IMR-90 (cell line): ENCODE measurements around the gene GABRR3. TPM values are rescaled to one million over a fixed set of nuclear protein-coding genes. Genes with fewer than 3 reads are reported as not detected.

Source experiments
- ATAC-seq: fragments of 200-7000 bp; cut with Tn5 transposase; 2 replicates; pipeline ENCODE4 v1.9.1; 2020; ENCODE audit warnings: low read depth, mild to moderate bottlenecking, moderate library complexity
- BruUV-seq: library from RNA; stranded (reverse); fragments of 400-500 nt; replicated peaks from 2 replicates; lab custom pipeline; 2021; lab: Mats Ljungman, UMichigan
- CTCF ChIA-PET: fragments of 300-600 bp; formaldehyde crosslinking; extraction: SDS; loops from one replicate; lab custom pipeline; 2021; ENCODE audit warnings: antibody characterized with exemption; lab: Yijun Ruan, JAX
- POLR2A ChIA-PET: fragments of 300-600 bp; sonication (Branson Sonifier 250); formaldehyde crosslinking; loops from one replicate; lab custom pipeline; 2022; ENCODE audit warnings: antibody characterized with exemption; ENCODE audit not compliant: unreplicated experiment; lab: Charles Lee
- DNase-seq: peaks from one replicate; pipeline ENCODE4 v3.0.0; 2013
- H2AFZ ChIP-seq: replicated peaks from 2 replicates; pipeline ENCODE3; 2013; ENCODE audit warnings: low read length, mild to moderate bottlenecking; ENCODE audit not compliant: poor library complexity
- H2AK5ac ChIP-seq: 2 replicates; pipeline ENCODE4 v1.6.1; 2013; ENCODE audit warnings: low read depth, low read length, inconsistent platforms
- H2AK9ac ChIP-seq: replicated peaks from 2 replicates; pipeline ENCODE3; 2013; ENCODE audit warnings: mild to moderate bottlenecking, low read depth, low read length, moderate library complexity; ENCODE audit not compliant: poor library complexity
- H2BK120ac ChIP-seq: 2 replicates; pipeline ENCODE4 v1.6.1; 2013; ENCODE audit warnings: low read depth, low read length, inconsistent platforms
- H2BK15ac ChIP-seq: 3 replicates; pipeline ENCODE4 v1.6.1; 2013; ENCODE audit warnings: low read depth, low read length, inconsistent platforms
- H2BK20ac ChIP-seq: 2 replicates; pipeline ENCODE4 v1.6.1; 2013; ENCODE audit warnings: low read depth, mild to moderate bottlenecking, inconsistent platforms, low read length, moderate library complexity
- H2BK5ac ChIP-seq: 2 replicates; pipeline ENCODE4 v1.6.1; 2013; ENCODE audit warnings: mild to moderate bottlenecking, low read depth, low read length, inconsistent platforms; ENCODE audit not compliant: poor library complexity, severe bottlenecking
- H3K14ac ChIP-seq: replicated peaks from 2 replicates; pipeline ENCODE4 v1.6.1; 2013; ENCODE audit warnings: low read depth, low read length, inconsistent platforms
- H3K18ac ChIP-seq: 2 replicates; pipeline ENCODE4 v1.6.1; 2013; ENCODE audit warnings: low read depth, low read length, control low read depth
- H3K23ac ChIP-seq: 2 replicates; pipeline ENCODE4 v1.6.1; 2013; ENCODE audit warnings: low read depth, low read length, inconsistent platforms
- H3K27ac ChIP-seq: 2 replicates; pipeline ENCODE4 v1.5.1; 2013; ENCODE audit warnings: mild to moderate bottlenecking, control low read depth, low read length; ENCODE audit not compliant: insufficient read depth
- H3K27me3 ChIP-seq: 2 replicates; pipeline ENCODE4 v1.6.1; 2013; ENCODE audit warnings: low read length; ENCODE audit not compliant: control insufficient read depth, insufficient read depth
- H3K36me3 ChIP-seq: 2 replicates; pipeline ENCODE4 v1.6.1; 2013; ENCODE audit warnings: low read length, mixed read lengths; ENCODE audit not compliant: control insufficient read depth, insufficient read depth
- H3K4ac ChIP-seq: 2 replicates; pipeline ENCODE4 v1.6.1; 2013; ENCODE audit warnings: low read depth, low read length, inconsistent platforms
- H3K4me1 ChIP-seq: 2 replicates; pipeline ENCODE4 v1.6.1; 2013; ENCODE audit warnings: low read length, mixed read lengths; ENCODE audit not compliant: control insufficient read depth, insufficient read depth
- H3K4me2 ChIP-seq: 2 replicates; pipeline ENCODE4 v1.6.1; 2013; ENCODE audit warnings: low read depth, mild to moderate bottlenecking, control low read depth, low read length, moderate library complexity
- H3K4me3 ChIP-seq: 2 replicates; pipeline ENCODE4 v1.5.1; 2013; ENCODE audit warnings: low read depth, mild to moderate bottlenecking, control low read depth, low read length, moderate library complexity; ENCODE audit not compliant: insufficient read depth
- H3K56ac ChIP-seq: 2 replicates; pipeline ENCODE4 v1.6.1; 2013; ENCODE audit warnings: low read length, inconsistent platforms; ENCODE audit not compliant: insufficient read depth; ENCODE audit errors: extremely low read depth
- H3K79me1 ChIP-seq, 2 experiments: 2 replicates each; pipeline ENCODE4 v1.6.1; 2013; ENCODE audit warnings: low read length in 2 of 2, inconsistent platforms in 1 of 2, low read depth in 1 of 2
- H3K9ac ChIP-seq: 2 replicates; pipeline ENCODE4 v1.6.1; 2013; ENCODE audit warnings: low read depth, low read length, control low read depth
- H3K9me1 ChIP-seq: 2 replicates; pipeline ENCODE4 v1.6.1; 2013; ENCODE audit warnings: low read length, inconsistent platforms; ENCODE audit not compliant: insufficient read depth
- H3K9me3 ChIP-seq: 2 replicates; pipeline ENCODE4 v1.6.1; 2013; ENCODE audit warnings: low read length; ENCODE audit not compliant: control insufficient read depth, insufficient read depth
- H4K20me1 ChIP-seq: 2 replicates; pipeline ENCODE4 v1.6.1; 2013; ENCODE audit warnings: low read length, inconsistent platforms; ENCODE audit not compliant: insufficient read depth
- H4K5ac ChIP-seq: 2 replicates; pipeline ENCODE4 v1.6.1; 2013; ENCODE audit warnings: mild to moderate bottlenecking, low read depth, low read length, control low read depth
- H4K8ac ChIP-seq, 2 experiments: 2 replicates each; pipeline ENCODE4 v1.6.1; 2013; ENCODE audit warnings: low read depth in 2 of 2, low read length in 2 of 2, control low read depth in 1 of 2, inconsistent platforms in 1 of 2
- H4K91ac ChIP-seq: 2 replicates; pipeline ENCODE4 v1.6.1; 2013; ENCODE audit warnings: low read depth, low read length, inconsistent platforms; ENCODE audit not compliant: insufficient read depth
- CEBPB ChIP-seq: IDR thresholded peaks from 2 replicates; pipeline ENCODE4 v1.6.1; 2012; ENCODE audit warnings: low read depth, low read length, improper control_type of control experiment
- CHD1 ChIP-seq: IDR thresholded peaks from 2 replicates; pipeline ENCODE4 v1.6.1; 2012; ENCODE audit warnings: low read depth, low read length, improper control_type of control experiment
- CTCF ChIP-seq: conservative IDR thresholded peaks from 2 replicates; pipeline ENCODE4 v1.5.1; 2012; ENCODE audit warnings: mild to moderate bottlenecking, low read depth, low read length, improper control_type of control experiment
- ELK1 ChIP-seq: fragments of 150-350 bp; IDR thresholded peaks from 2 replicates; pipeline ENCODE4 v1.6.1; 2016; ENCODE audit warnings: low read depth, mild to moderate bottlenecking, low read length, moderate library complexity, borderline replicate concordance
- MAFK ChIP-seq: IDR thresholded peaks from 2 replicates; pipeline ENCODE4 v1.6.1; 2012; ENCODE audit warnings: low read depth, low read length, improper control_type of control experiment
- MXI1 ChIP-seq: IDR thresholded peaks from 2 replicates; pipeline ENCODE4 v1.6.1; 2012; ENCODE audit warnings: low read depth, mild to moderate bottlenecking, low read length, moderate library complexity, borderline replicate concordance
- NFE2L2 ChIP-seq: fragments of 150-350 bp; IDR thresholded peaks from 2 replicates; pipeline ENCODE4 v1.6.1; 2016; ENCODE audit warnings: low read depth, mild to moderate bottlenecking, low read length
- RFX5 ChIP-seq: IDR thresholded peaks from 2 replicates; pipeline ENCODE4 v1.8.0; 2012; ENCODE audit warnings: low read depth, mild to moderate bottlenecking, low read length, moderate library complexity
- SMC3 ChIP-seq: fragments of 150-350 bp; IDR thresholded peaks from 2 replicates; pipeline ENCODE4 v1.6.1; 2016; ENCODE audit warnings: low read depth, mild to moderate bottlenecking, antibody characterized with exemption, low read length, moderate library complexity
- USF2 ChIP-seq: fragments of 150-350 bp; IDR thresholded peaks from 2 replicates; pipeline ENCODE4 v1.6.1; 2017; ENCODE audit warnings: mild to moderate bottlenecking, antibody characterized with exemption, low read length, low read depth
- WGBS, 2 experiments: methylation state at CpG; one replicate each; pipeline versions ENCODE4 v1.1.5 to v1.1.7; 2013; ENCODE audit warnings: missing lambda C conversion rate in 2 of 2; ENCODE audit not compliant: insufficient read length in 1 of 2; ENCODE audit errors: extremely low coverage in 2 of 2; 5-methylcytosine and 5-hydroxymethylcytosine counted together
- dilution Hi-C: fragments of 300-500 bp; cut with HindIII; formaldehyde crosslinking; loops from one replicate; pipeline ENCODE4 v1.14.3; 2018; ENCODE audit warnings: low sequenced_read_pairs; ENCODE audit not compliant: unreplicated experiment
- in situ Hi-C: fragments of 300-500 bp; cut with MboI; formaldehyde crosslinking; loops from 3 replicates; pipeline ENCODE4 v1.14.3; 2019; ENCODE audit warnings: low sequenced_read_pairs, inconsistent platforms, mixed read lengths
- intact Hi-C: fragments of 100-400 bp; cut with micrococcal nuclease; formaldehyde crosslinking; loops from 2 replicates; pipeline ENCODE4 v1.10.0; 2022
- polyA plus RNA-seq, 3 experiments: library from polyadenylated mRNA; depleted of rRNA; stranded (reverse); fragments of >200 nt; gene quantifications; 2 replicates each; pipeline ENCODE4 v1.2.3, GENCODE V29; 2012; ENCODE audit warnings: low replicate concordance in 1 of 3
- total RNA-seq: library from RNA; depleted of rRNA; stranded (reverse); fragments of >200 nt; gene quantifications from 2 replicates; pipeline ENCODE4 v1.2.3, GENCODE V29; 2012

Gene GABRR3
- total and polyA plus RNA-seq, 2 of the 4 experiments (the other 2 are of a cell fraction) = not detected

- no peaks in the 10 kb centered on the region for H3K9me1 ChIP-seq
- H3K36me3 ChIP-seq = no peaks in the 10 kb centered on the region
- H3K4me2 ChIP-seq = no peak overlapping the region
- ChIA-PET CTCF (no interaction called here), POLR2A (no interaction called here)
- H2BK5ac ChIP-seq = no peak overlapping the region
- TF ChIP-seq SMC3 = no peak
- TF ChIP-seq RFX5 = no peak
- no peak for TF ChIP-seq ELK1
- TF ChIP-seq USF2 = no peak
- TF ChIP-seq CTCF = no peak
- TF ChIP-seq MAFK = no peak
- no peak for TF ChIP-seq MXI1
- TF ChIP-seq CHD1 = no peak
- no peak for TF ChIP-seq NFE2L2
- TF ChIP-seq CEBPB = no peak
- no CpG with 5 or more reads among the region's 2 CpGs for WGBS, 2 experiments
- H4K5ac ChIP-seq = no peak overlapping the region
- no peaks in the 10 kb centered on the region for H4K20me1 ChIP-seq
- peaks cover 3% of the 10 kb centered on the region; the same call in 1 of the 2 replicates for H3K27me3 ChIP-seq
- H2BK15ac ChIP-seq = no peak overlapping the region
- no TSS peak for BruUV-seq
- H4K8ac ChIP-seq = no peak overlapping the region
- no peak overlapping the region for H2BK20ac ChIP-seq
- in situ Hi-C loops (no loop called here), dilution Hi-C loops (no loop called here), intact Hi-C loops (no loop called here)
- no peak overlapping the region for H2AK9ac ChIP-seq
- H3K4me3 ChIP-seq = no peak overlapping the region
- DNase-seq (no peak), ATAC-seq (no peak)
- H3K4ac ChIP-seq = no peak overlapping the region
- no peak overlapping the region for H4K91ac ChIP-seq
- no peak overlapping the region for H2BK120ac ChIP-seq
- H3K9me3 ChIP-seq = no peaks in the 10 kb centered on the region
- H2AFZ ChIP-seq = no peak overlapping the region
- no peaks in the 10 kb centered on the region for H3K4me1 ChIP-seq
- no peak overlapping the region for H3K9ac ChIP-seq
- H3K79me1 ChIP-seq = no peaks in the 10 kb centered on the region
- no peak overlapping the region for H3K14ac ChIP-seq
- no peak overlapping the region for H3K56ac ChIP-seq
- H3K27ac ChIP-seq = no peak overlapping the region
- no peak overlapping the region for H3K18ac ChIP-seq
- H3K23ac ChIP-seq = no peak overlapping the region
- H2AK5ac ChIP-seq = no peak overlapping the region
Observed at GRCh38 chr3:97993526-97993925, 41.6 kb downstream of the GABRR3 start.
